ENCODE measurements around the gene ARL3. TPM values are rescaled to one million over a fixed set of nuclear protein-coding genes. Genes with fewer than 3 reads are reported as not detected.

Gene ARL3
- total RNA-seq, 2 experiments from 2014 or later, result 10.1 to 11.1 TPM

DNA sequence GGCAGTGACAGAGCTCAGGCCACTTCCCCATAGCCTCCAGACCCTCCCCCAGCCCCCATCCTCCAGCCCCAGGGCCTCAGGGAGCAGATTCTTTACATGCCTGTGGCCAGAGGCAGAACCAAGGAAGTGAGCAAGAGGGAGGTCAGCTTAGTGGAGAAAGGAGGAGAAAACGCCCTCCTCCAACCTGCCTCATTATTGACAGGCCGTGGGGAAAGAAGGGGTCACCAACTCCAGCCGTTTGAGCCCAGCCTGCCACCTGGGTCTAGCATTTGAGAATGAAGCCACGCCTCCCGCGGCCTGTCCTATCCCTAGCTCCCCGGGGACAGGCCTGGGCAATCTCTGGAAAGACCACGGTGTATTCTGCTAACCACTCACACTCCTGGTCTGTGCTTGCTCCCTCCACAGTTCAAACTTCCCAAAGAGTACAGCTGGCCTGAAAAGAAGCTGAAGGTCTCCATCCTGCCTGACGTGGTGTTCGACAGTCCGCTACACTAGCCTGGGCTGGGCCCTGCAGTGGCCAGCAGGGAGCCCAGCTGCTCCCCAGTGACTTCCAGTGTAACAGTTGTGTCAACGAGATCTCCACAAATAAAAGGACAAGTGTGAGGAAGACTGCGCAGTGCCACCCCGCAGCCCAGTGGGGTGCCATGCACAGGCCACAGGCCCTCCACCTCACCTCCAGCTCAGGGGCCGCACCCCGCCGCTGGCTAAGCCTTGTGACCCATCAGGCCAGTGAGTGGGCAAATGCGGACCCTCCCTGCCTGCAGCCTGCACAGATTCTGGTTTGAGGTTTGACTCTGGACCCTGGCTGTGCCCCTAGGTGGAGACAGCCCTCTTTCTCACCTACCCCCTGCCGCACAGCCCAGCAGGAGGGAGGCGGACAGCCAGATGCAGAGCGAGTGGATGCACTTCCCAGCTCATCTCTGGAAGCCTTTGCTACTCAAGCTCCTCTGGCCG is 84.3 kb downstream of the ARL3 start:
- POLR2A ChIA-PET, result interaction anchor here (0.7 to 0.9 kb wide), 2 partner anchors 18 to 22 kb away, joined by 3 to 4 read pairs; no protein-coding TSS in a partner anchor
- H3K27ac Mint-ChIP-seq, result no peak overlapping the region
- CTCF ChIA-PET, result no interaction called here
- H3K9me3 Mint-ChIP-seq, result no peaks in the 10 kb centered on the region
- H3K36me3 Mint-ChIP-seq, result no peaks in the 10 kb centered on the region
- no peak for DNase-seq
- no peaks in the 10 kb centered on the region for H3K27me3 Mint-ChIP-seq
- H3K4me1 Mint-ChIP-seq (ENCODE audit: low read depth), result peaks cover 34% of the 10 kb centered on the region
- intact Hi-C loops (cut with micrococcal nuclease), result no loop called here
- H3K4me3 Mint-ChIP-seq, result no peak overlapping the region

DNA sequence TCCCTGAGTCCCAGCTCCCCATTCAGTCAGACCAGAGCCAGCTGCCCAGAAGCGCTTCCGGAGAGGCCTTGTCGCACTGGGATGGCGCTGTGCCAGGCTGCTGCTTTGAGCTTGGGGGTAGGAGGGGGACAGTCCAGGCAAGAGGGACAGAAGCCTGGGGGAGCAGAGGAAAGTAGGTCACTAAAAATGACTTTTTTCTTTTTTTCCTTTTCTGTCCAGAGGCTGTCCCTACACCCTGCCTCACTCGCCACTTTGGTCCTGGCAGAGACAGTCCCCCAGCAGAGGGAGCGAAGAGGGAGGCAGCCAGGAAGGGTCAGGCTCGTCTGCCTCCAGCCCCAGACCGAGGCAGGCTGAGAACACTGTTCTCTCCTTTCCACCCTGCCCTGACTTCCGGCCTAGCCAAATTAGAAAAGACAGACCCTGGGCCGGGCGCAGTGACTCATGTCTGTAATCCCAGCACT is 85.7 kb downstream of the ARL3 start:
- Mint-ChIP-seq H3K9me3 (no peaks in the 10 kb centered on the region), H3K4me3 (no peak overlapping the region), H3K27me3 (no peaks in the 10 kb centered on the region), H3K4me1 (ENCODE audit: low read depth) (peaks cover 21% of the 10 kb centered on the region), H3K27ac (no peak overlapping the region), H3K36me3 (no peaks in the 10 kb centered on the region)
- ChIA-PET CTCF (no interaction called here), POLR2A (no interaction called here)
- intact Hi-C loops (cut with micrococcal nuclease), result no loop called here
- no peak for DNase-seq

- CTCF ChIA-PET, result interaction anchor here (1.0 to 1.4 kb wide), 3 partner anchors 13 to 44 kb away, joined by 3 read pairs; no protein-coding TSS in a partner anchor
These were observed 86.4 kb downstream of the ARL3 start for GRCh38 chr10:102627736-102628293.

DNA sequence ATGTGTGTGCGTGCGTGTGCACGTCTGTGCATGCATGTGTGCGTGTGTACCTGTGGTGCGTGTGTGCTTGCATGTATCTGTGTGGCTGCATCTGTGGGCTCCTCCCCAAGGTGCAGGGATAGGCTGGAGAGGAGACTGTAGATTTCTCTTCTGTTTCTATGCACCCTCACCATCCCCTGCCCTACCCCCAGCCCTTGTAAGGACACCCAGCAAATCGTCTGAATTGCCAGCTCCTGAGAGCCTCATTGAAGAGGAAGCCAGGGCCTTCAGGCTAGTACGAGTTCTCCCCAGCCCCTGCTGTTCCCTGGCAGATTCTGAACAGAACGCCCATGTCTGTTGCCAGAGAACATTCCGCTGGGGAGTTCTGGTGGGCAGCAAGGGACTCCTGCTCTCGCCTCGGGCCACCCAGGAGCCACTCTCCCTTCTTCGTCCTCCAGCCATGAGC is 86.9 kb downstream of the ARL3 start:
- ChIA-PET CTCF (interaction anchor here (1.0 to 1.4 kb wide), 3 partner anchors 12 to 44 kb away, joined by 3 read pairs; no protein-coding TSS in a partner anchor), POLR2A (no interaction called here)
- no peak overlapping the region for H3K4me3 Mint-ChIP-seq
- no peaks in the 10 kb centered on the region for H3K36me3 Mint-ChIP-seq
- intact Hi-C loops (cut with micrococcal nuclease), result no loop called here
- DNase-seq, result no peak
- H3K4me1 Mint-ChIP-seq (ENCODE audit: low read depth), result peaks cover 9% of the 10 kb centered on the region
- no peak overlapping the region for H3K27ac Mint-ChIP-seq
- H3K27me3 Mint-ChIP-seq, result no peaks in the 10 kb centered on the region
- no peaks in the 10 kb centered on the region for H3K9me3 Mint-ChIP-seq

More at GRCh38 chr10:102627736-102628293, 86.4 kb downstream of the ARL3 start:
- no peak overlapping the region for H3K4me3 Mint-ChIP-seq
- POLR2A ChIA-PET, result no interaction called here
- H3K36me3 Mint-ChIP-seq, result no peaks in the 10 kb centered on the region
- peaks cover 14% of the 10 kb centered on the region for H3K4me1 Mint-ChIP-seq (ENCODE audit: low read depth)
- intact Hi-C loops (cut with micrococcal nuclease), result no loop called here
- no peaks in the 10 kb centered on the region for H3K27me3 Mint-ChIP-seq
- H3K27ac Mint-ChIP-seq, result no peak overlapping the region
- H3K9me3 Mint-ChIP-seq, result no peaks in the 10 kb centered on the region
- DNase-seq, result no peak

- no peaks in the 10 kb centered on the region for H3K36me3 Mint-ChIP-seq
- no peaks in the 10 kb centered on the region for H3K27me3 Mint-ChIP-seq
- H3K4me1 Mint-ChIP-seq (ENCODE audit: low read depth), result peaks cover 6% of the 10 kb centered on the region
- no peaks in the 10 kb centered on the region for H3K9me3 Mint-ChIP-seq
- no peak overlapping the region for H3K4me3 Mint-ChIP-seq
- DNase-seq, result no peak
- H3K27ac Mint-ChIP-seq, result no peak overlapping the region
- POLR2A ChIA-PET, result interaction anchor here (1.1 kb wide), 1 partner anchor 63 kb away, joined by 3 read pairs; no protein-coding TSS in a partner anchor
- CTCF ChIA-PET, result interaction anchor here (0.6 to 1.4 kb wide), 3 partner anchors 10 to 42 kb away, joined by 3 read pairs; no protein-coding TSS in a partner anchor
- intact Hi-C loops (cut with micrococcal nuclease), result no loop called here
These were observed 88.0 kb downstream of the ARL3 start for GRCh38 chr10:102626026-102626685.

- Mint-ChIP-seq H3K27me3 (no peaks in the 10 kb centered on the region), H3K36me3 (no peaks in the 10 kb centered on the region), H3K4me1 (ENCODE audit: low read depth) (peaks cover 9% of the 10 kb centered on the region), H3K27ac (no peak overlapping the region), H3K4me3 (no peak overlapping the region), H3K9me3 (no peaks in the 10 kb centered on the region)
- no peak for DNase-seq
- CTCF ChIA-PET, result interaction anchor here (0.9 to 1.2 kb wide), 2 partner anchors 8 to 10 kb away, joined by 3 read pairs; no protein-coding TSS in a partner anchor
- intact Hi-C loops (cut with micrococcal nuclease), result no loop called here
- POLR2A ChIA-PET, result no interaction called here
These were observed 89.2 kb downstream of the ARL3 start for GRCh38 chr10:102624751-102625645.

- Mint-ChIP-seq H3K27ac (no peak overlapping the region), H3K36me3 (no peaks in the 10 kb centered on the region), H3K4me1 (ENCODE audit: low read depth) (peaks cover 9% of the 10 kb centered on the region), H3K4me3 (no peak overlapping the region), H3K27me3 (no peaks in the 10 kb centered on the region), H3K9me3 (no peaks in the 10 kb centered on the region)
- intact Hi-C loops (cut with micrococcal nuclease), result no loop called here
- ChIA-PET POLR2A (interaction anchor here (0.5 kb wide), 1 partner anchor 192 kb away, joined by 3 read pairs; the partner anchor contains the start of gene CUEDC2), CTCF (interaction anchor here (0.5 to 0.9 kb wide), 2 partner anchors 9 to 107 kb away, joined by 3 to 5 read pairs; no protein-coding TSS in a partner anchor)
- no peak for DNase-seq
These were observed 90.1 kb downstream of the ARL3 start for GRCh38 chr10:102624094-102624493.

Other genes starting within 250 kb of the ARL3 start
- gene ACTR1A, start 211.7 kb downstream of the ARL3 start, total RNA-seq, result 10 to 100 TPM; 56.9 to 62.2 TPM
- gene SUFU, start 210.4 kb downstream of the ARL3 start, total RNA-seq, result 1 to 10 TPM; 8.2 to 10.0 TPM
- 10 to 100 TPM; 46.8 to 50.3 TPM for gene TRIM8, start 69.9 kb downstream of the ARL3 start, total RNA-seq
- 10 to 100 TPM; 14.7 to 17.8 TPM for gene SFXN2, start 239 bp upstream of the ARL3 start, total RNA-seq
- 10 to 100 TPM; 14.6 to 15.9 TPM for gene WBP1L, start 29.6 kb upstream of the ARL3 start, total RNA-seq
- not detected for gene CYP17A1, start 123.0 kb upstream of the ARL3 start, total RNA-seq
- gene BORCS7, start 139.9 kb upstream of the ARL3 start, total RNA-seq, result 1 to 10 TPM; 5.0 to 5.9 TPM
- under 1 TPM; 0.59 to 0.85 TPM for gene AS3MT, start 155.1 kb upstream of the ARL3 start, total RNA-seq
- gene CNNM2, start 203.9 kb upstream of the ARL3 start, total RNA-seq, result 1 to 10 TPM; 4.0 to 4.2 TPM